Activated CD4-positive, alpha-beta T cell treated with anti-CD3 and anti-CD28 coated beads, Interleukin-2, amount 50 U/mL, for 16 hours (primary cell): ENCODE measurements around the gene KANK2.
"Not testable (repeated sequence)": the region's sequence is repeated elsewhere in the genome, so short reads cannot be mapped to it uniquely, and the experiment has no call there.

Experiments
- DNase-seq: peaks from one replicate; pipeline ENCODE4 v3.0.0-alpha.2; 2020

KANK2 gene

GRCh38 chr19:11169896-11170678, 27.3 kb downstream of the KANK2 start:
- DNase-seq: no peak

GRCh38 chr19:11168568-11168967, 28.8 kb downstream of the KANK2 start:
- no peak for DNase-seq

- no peak for DNase-seq
Measured at GRCh38 chr19:11166281-11167142, 30.8 kb downstream of the KANK2 start.

- no peak for DNase-seq
Measured at GRCh38 chr19:11165486-11166030, 31.8 kb downstream of the KANK2 start.

GRCh38 chr19:11164879-11165406, 32.4 kb downstream of the KANK2 start:
- no peak for DNase-seq

GRCh38 chr19:11164296-11164695, 33.0 kb downstream of the KANK2 start:
- DNase-seq: no peak

- DNase-seq: not testable (repeated sequence)
Measured at GRCh38 chr19:11160440-11160768, 36.9 kb downstream of the KANK2 start.

- DNase-seq: no peak
Measured at GRCh38 chr19:11159598-11160439, 37.5 kb downstream of the KANK2 start.

- DNase-seq: peak; percentile 99
Measured at GRCh38 chr19:11155373-11156120, 41.8 kb downstream of the KANK2 start, which contains the start of gene SPC24. TSS of gene SPC24 (minus strand) at chr19:11155782. CDS start at chr19:11155776, 6 bp downstream.

- no peak for DNase-seq
Measured at GRCh38 chr19:11154683-11155047, 42.7 kb downstream of the KANK2 start.

GRCh38 chr19:11152318-11153062, 44.9 kb downstream of the KANK2 start:
- DNase-seq: no peak

- DNase-seq: no peak
Measured at GRCh38 chr19:11151181-11151580, 46.2 kb downstream of the KANK2 start.

GRCh38 chr19:11148001-11148400, 49.3 kb downstream of the KANK2 start:
- no peak for DNase-seq

GRCh38 chr19:11145536-11145924, 51.8 kb downstream of the KANK2 start:
- no peak for DNase-seq

- DNase-seq: no peak
Measured at GRCh38 chr19:11142528-11143171, 54.7 kb downstream of the KANK2 start.

- no peak for DNase-seq
Measured at GRCh38 chr19:11141937-11142527, 55.3 kb downstream of the KANK2 start.

GRCh38 chr19:11140896-11141295, 56.4 kb downstream of the KANK2 start:
- DNase-seq: no peak

- DNase-seq: not testable (repeated sequence)
Measured at GRCh38 chr19:11140023-11140538, 57.3 kb downstream of the KANK2 start.

- DNase-seq: no peak
Measured at GRCh38 chr19:11138601-11139300, 58.6 kb downstream of the KANK2 start.
